Gastrocnemius medialis (tissue), 4 donors: ENCODE results near the gene PIP5KL1. TPM values are rescaled to one million over a fixed set of nuclear protein-coding genes. Genes with fewer than 3 reads are reported as not detected.

Source experiments
- ATAC-seq, 2 donors: fragments of 150-250 bp; one replicate each; pipeline ENCODE4 v1.9.1; 2016
- DNase-seq, 2 donors: peaks; one replicate each; pipeline ENCODE4 v3.0.0-alpha.2; 2019
- H3K27ac ChIP-seq, 4 donors: fragments of 200-600 bp; sonication (generic); 1 replicate in 1 of 4; 2 replicates in 3 of 4; pipeline ENCODE4 v1.5.1; 2016 to 2018; ENCODE audit warnings: mild to moderate bottlenecking in 2 of 4, moderate library complexity in 1 of 4
- H3K27me3 ChIP-seq, 3 donors: fragments of 200-600 bp; sonication (generic) in 2 of 3; 1 replicate in 1 of 3; 2 replicates in 2 of 3; pipeline versions ENCODE4 v1.5.1 to v1.6.0; 2016 to 2019; ENCODE audit warnings: mild to moderate bottlenecking in 1 of 3, moderate library complexity in 1 of 3
- H3K36me3 ChIP-seq, 2 donors: fragments of 200-600 bp; sonication (generic) in 1 of 2; one replicate each; pipeline ENCODE4 v1.5.1; 2017 to 2018
- H3K4me1 ChIP-seq, 2 donors: fragments of 200-600 bp; sonication (generic) in 1 of 2; one replicate each; pipeline ENCODE4 v1.5.1; 2016 to 2017; ENCODE audit warnings: mild to moderate bottlenecking in 2 of 2
- H3K4me3 ChIP-seq, 4 donors: fragments of 200-600 bp; sonication (generic) in 3 of 4; 1 replicate in 1 of 4; 2 replicates in 3 of 4; pipeline ENCODE4 v1.5.1; 2016 to 2019; ENCODE audit warnings: mild to moderate bottlenecking in 2 of 4
- H3K9me3 ChIP-seq, 3 donors: fragments of 200-600 bp; sonication (generic) in 2 of 3; 1 replicate in 1 of 3; 2 replicates in 2 of 3; pipeline ENCODE4 v1.5.1; 2016 to 2019
- POLR2A ChIP-seq, 2 donors: fragments of 450-650 bp; IDR thresholded peaks; one replicate each; pipeline ENCODE4 v1.6.1; 2017; ENCODE audit warnings: antibody characterized with exemption in 2 of 2, mild to moderate bottlenecking in 2 of 2, moderate library complexity in 2 of 2
- in situ Hi-C, 4 donors: fragments of 200-750 bp; cut with MboI; loops; one replicate each; pipeline versions ENCODE4 v1.15.0 to v1.8.0; 2017; ENCODE audit warnings: low sequenced_read_pairs in 4 of 4
- intact Hi-C: fragments of 100-400 bp; cut with DNase I; formaldehyde crosslinking; loops from one replicate; pipeline ENCODE4 v1.15.1; 2023; ENCODE audit warnings: low total_unique reads
- total RNA-seq, 4 donors: library from RNA; depleted of rRNA; stranded (reverse); fragments of >200 nt; gene quantifications; one replicate each; pipeline versions ENCODE4 v1.1.0 to v1.2.3, GENCODE V29; 2016
- TF ChIP-seq, protein P1 (sequence below), 5 experiments: fragments of 450-650 bp in 3 of 5; fragments of 200-600 bp in 2 of 5; sonication (generic) in 2 of 5; IDR thresholded peaks in 4 of 5; conservative IDR thresholded peaks in 1 of 5; 1 replicate in 4 of 5; 2 replicates in 1 of 5; pipeline ENCODE4 v1.5.1; 2016 to 2019; ENCODE audit warnings: antibody characterized with exemption in 5 of 5, mild to moderate bottlenecking in 3 of 5, moderate library complexity in 3 of 5

Gene PIP5KL1
- total RNA-seq, 4 donors from 2014 or later: 4.2 TPM; not detected in 3

DNA sequence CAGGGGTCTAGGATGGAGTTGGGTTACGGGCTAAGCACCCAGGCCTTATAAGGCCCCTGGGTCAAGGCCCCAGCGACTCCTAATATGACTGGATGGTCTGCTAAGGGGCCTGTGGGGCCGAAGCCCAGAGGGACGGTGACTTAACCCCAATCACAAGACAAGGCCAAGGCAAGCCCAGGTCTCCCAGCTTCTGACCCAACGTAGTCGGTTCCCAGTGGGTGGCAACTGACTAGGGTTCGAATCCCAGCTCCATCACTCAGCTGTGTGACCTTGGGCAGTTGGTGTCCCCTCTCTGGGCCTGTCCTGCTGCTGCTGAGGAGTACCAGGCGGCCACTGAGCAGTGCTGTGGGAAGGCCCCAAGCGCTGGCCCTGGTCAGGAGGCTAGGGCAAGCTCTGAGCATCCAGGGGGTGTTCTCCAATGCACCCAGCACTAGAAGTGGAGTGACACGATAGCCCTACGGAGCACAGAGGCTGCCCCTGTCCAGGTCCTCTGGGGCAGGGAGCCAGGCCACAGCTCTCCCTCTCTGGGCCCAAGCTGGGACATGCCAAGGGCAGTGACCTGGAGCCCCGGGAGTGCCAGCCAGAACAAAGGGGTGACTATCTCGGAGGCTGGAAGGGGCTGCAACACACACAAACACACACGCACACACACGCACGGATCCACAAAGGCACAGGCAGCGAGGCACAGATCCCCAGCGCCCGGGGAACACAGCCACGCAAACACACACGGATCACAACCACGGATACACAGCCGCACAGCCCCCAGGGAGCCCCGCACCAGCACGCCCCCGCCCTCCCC lies 53.6 kb downstream of the PIP5KL1 start:
- Histone ChIP-seq H3K36me3 (peaks cover 0 to 9% of the 10 kb centered on the region in 2 donors), H3K27ac (peak overlapping the region; percentile 86 to 96 (median 91)), H3K4me1 (peaks cover 47 to 48% of the 10 kb centered on the region in 2 donors), H3K9me3 (no peaks in the 10 kb centered on the region), H3K27me3 (no peaks in the 10 kb centered on the region), H3K4me3 (peak overlapping the region; percentile 60 to 74 (median 68))
- ATAC-seq (peak; percentile 41), DNase-seq (peak in 1 of 2 donors; percentile 61)
- in situ Hi-C loops: no loop called here
- intact Hi-C loops: loop anchor here (1.0 to 5.0 kb wide), 6 partner anchors 20 to 290 kb away; partner anchors contain the start of genes CDK9, FPGS and ST6GALNAC4
- no peak for TF ChIP-seq POLR2A (IDR thresholded peaks at IDR 0.05)
- TF ChIP-seq, protein P1, sequence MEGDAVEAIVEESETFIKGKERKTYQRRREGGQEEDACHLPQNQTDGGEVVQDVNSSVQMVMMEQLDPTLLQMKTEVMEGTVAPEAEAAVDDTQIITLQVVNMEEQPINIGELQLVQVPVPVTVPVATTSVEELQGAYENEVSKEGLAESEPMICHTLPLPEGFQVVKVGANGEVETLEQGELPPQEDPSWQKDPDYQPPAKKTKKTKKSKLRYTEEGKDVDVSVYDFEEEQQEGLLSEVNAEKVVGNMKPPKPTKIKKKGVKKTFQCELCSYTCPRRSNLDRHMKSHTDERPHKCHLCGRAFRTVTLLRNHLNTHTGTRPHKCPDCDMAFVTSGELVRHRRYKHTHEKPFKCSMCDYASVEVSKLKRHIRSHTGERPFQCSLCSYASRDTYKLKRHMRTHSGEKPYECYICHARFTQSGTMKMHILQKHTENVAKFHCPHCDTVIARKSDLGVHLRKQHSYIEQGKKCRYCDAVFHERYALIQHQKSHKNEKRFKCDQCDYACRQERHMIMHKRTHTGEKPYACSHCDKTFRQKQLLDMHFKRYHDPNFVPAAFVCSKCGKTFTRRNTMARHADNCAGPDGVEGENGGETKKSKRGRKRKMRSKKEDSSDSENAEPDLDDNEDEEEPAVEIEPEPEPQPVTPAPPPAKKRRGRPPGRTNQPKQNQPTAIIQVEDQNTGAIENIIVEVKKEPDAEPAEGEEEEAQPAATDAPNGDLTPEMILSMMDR (IDR thresholded peaks at IDR 0.05 in 4 of 5, conservative IDR thresholded peaks at IDR 0.05 in 1 of 5): no peak

DNA sequence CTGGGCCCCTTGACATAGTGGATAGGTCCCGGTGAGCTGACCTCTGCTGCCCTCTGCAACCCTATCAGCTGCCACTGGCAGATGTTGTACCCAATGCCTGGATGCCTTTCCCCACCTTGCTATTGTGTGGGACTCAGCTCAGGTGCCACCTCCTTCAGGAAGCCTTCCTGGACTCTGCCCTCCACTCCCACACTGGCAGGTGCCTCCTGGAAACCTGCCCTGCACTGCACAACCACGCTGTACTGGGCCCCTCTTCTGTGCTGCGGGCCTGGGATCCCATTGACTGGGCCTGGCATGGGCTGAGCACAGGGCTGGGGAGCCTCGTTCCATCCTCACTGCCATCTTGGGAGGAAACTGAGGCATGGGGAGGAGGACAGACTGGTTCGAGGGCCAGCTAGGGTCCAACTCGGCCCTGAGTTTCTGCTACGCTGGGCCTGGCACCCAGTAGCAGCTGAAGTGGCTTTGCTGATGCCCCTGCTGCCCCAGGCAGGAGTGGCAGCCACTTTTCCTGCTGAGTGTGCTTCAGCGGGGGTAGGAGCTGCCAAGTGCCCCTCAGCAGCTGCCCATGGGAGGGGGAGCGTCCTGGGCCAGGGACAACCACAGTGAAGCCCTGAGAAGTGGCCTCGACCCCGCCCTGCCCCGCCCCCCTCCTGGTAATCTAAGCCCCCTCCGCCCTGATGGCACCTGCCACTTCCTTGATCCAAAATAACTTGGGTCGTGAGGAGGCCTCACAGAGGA lies 54.4 kb downstream of the PIP5KL1 start:
- Histone ChIP-seq H3K27ac (peak overlapping the region; percentile 86 to 96 (median 91)), H3K36me3 (peaks cover 0 to 17% of the 10 kb centered on the region in 2 donors), H3K27me3 (no peaks in the 10 kb centered on the region), H3K4me3 (peak overlapping the region; percentile 60 to 74 (median 68)), H3K9me3 (no peaks in the 10 kb centered on the region), H3K4me1 (peaks cover 47 to 48% of the 10 kb centered on the region in 2 donors)
- intact Hi-C loops (loop anchor here (2.0 to 5.0 kb wide), 5 partner anchors 41 to 289 kb away; partner anchors contain the start of genes CDK9, FPGS and ST6GALNAC4), in situ Hi-C loops (no loop called here)
- ATAC-seq: peak in 1 of 2 donors; percentile 10
- TF ChIP-seq POLR2A (IDR thresholded peaks at IDR 0.05): no peak
- TF ChIP-seq, protein P1 (IDR thresholded peaks at IDR 0.05 in 4 of 5, conservative IDR thresholded peaks at IDR 0.05 in 1 of 5): no peak
- DNase-seq: peak in 1 of 2 donors; percentile 69

DNA sequence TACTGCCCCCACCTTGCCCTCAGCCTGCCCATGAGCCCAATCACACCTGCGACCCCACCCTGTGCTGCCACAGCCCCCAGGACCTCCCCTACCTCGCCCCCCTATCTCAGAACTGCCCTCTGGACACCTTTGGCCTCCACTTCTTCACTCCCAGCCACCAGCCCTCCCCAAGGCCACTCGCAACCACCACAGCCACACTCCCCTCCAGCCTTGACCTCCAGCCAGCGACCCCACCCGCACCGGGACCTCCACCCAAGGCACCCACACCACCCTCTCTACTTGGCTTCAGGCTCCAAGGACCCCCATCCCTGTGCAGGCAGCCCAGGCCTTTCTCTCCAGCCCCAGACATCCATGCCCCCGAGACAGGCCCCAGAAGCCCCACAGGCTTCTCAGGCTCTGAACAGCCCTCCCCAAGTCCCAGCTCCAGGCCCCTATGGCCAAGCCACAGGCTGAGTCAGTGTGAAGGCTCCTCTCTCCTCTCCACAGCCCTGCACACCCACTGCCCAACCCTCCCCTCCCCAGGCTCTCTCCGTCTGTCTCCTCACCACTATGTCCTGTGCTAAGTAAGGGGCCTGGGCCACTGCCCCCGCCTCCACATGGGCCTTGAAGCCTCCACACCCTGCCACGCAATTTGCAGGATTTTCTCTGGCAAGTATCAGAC lies 55.1 kb downstream of the PIP5KL1 start:
- H3K36me3 ChIP-seq: peaks cover 0 to 25% of the 10 kb centered on the region in 2 donors
- ATAC-seq (no peak), DNase-seq (peak in 1 of 2 donors; percentile 14)
- H3K9me3 ChIP-seq: no peaks in the 10 kb centered on the region
- no peak for TF ChIP-seq POLR2A (IDR thresholded peaks at IDR 0.05)
- TF ChIP-seq, protein P1 (IDR thresholded peaks at IDR 0.05 in 4 of 5, conservative IDR thresholded peaks at IDR 0.05 in 1 of 5): no peak
- H3K4me3 ChIP-seq: peak overlapping the region; percentile 60 to 74 (median 68)
- peak overlapping the region; percentile 86 to 96 (median 91) for H3K27ac ChIP-seq
- in situ Hi-C loops: no loop called here
- no peaks in the 10 kb centered on the region for H3K27me3 ChIP-seq
- peaks cover 47 to 48% of the 10 kb centered on the region in 2 donors for H3K4me1 ChIP-seq
- intact Hi-C loops: loop anchor here (5.0 kb wide), 3 partner anchors 88 to 288 kb away; partner anchors contain the start of gene CDK9
